WTC11 (cell line): ENCODE measurements around the gene ITGAX. TPM values are rescaled to one million over a fixed set of nuclear protein-coding genes. Genes with fewer than 3 reads are reported as not detected.

ENCODE experiments used
- ATAC-seq: fragments of 200-7000 bp; cut with Tn5 transposase; 2 replicates; pipeline ENCODE4 v1.10.0; 2021; ENCODE audit warnings: mild to moderate bottlenecking, moderate library complexity
- CTCF ChIA-PET: fragments of 300-600 bp; sonication (Branson Sonifier 250); formaldehyde crosslinking; loops from one replicate; lab custom pipeline; 2021; ENCODE audit warnings: antibody characterized with exemption; lab: Charles Lee
- POLR2A ChIA-PET: fragments of 350-600 bp; sonication (Branson Sonifier 250); formaldehyde crosslinking; loops from one replicate; lab custom pipeline; 2021; ENCODE audit warnings: antibody characterized with exemption; lab: Charles Lee
- DNase-seq: peaks from one replicate; pipeline ENCODE4 v3.0.0; 2021; ENCODE audit warnings: low spot score
- H3K27ac Mint-ChIP-seq: 2 replicates; pipeline ENCODE4 v1.8.0; 2021; ENCODE audit warnings: mixed read lengths
- H3K27me3 Mint-ChIP-seq: 2 replicates; pipeline ENCODE4 v1.8.0; 2021; ENCODE audit warnings: low read depth, mild to moderate bottlenecking, moderate library complexity, mixed read lengths
- H3K36me3 Mint-ChIP-seq: 2 replicates; pipeline ENCODE4 v1.8.0; 2021; ENCODE audit warnings: mixed read lengths
- H3K4me1 Mint-ChIP-seq: 2 replicates; pipeline ENCODE4 v1.8.0; 2022; ENCODE audit warnings: mixed read lengths
- H3K4me3 Mint-ChIP-seq: 2 replicates; pipeline ENCODE4 v1.8.0; 2021; ENCODE audit warnings: mild to moderate bottlenecking, moderate library complexity, mixed read lengths
- H3K9me3 Mint-ChIP-seq: 2 replicates; pipeline ENCODE4 v1.8.0; 2021; ENCODE audit warnings: mixed read lengths
- ATF2 ChIP-seq: sonication (generic); formaldehyde crosslinking; IDR thresholded peaks from 2 replicates; pipeline ENCODE4 v1.8.1; 2022; ENCODE audit warnings: low read depth, missing genetic modification reagents, borderline replicate concordance
- CREB1 ChIP-seq: sonication (generic); formaldehyde crosslinking; IDR thresholded peaks from 2 replicates; pipeline ENCODE4 v1.8.0; 2023; ENCODE audit warnings: mild to moderate bottlenecking, missing genetic modification reagents
- ETV6 ChIP-seq: sonication (generic); formaldehyde crosslinking; IDR thresholded peaks from 2 replicates; pipeline ENCODE4 v1.8.1; 2022; ENCODE audit warnings: mild to moderate bottlenecking, missing genetic modification reagents
- FOXJ3 ChIP-seq: sonication (generic); formaldehyde crosslinking; IDR thresholded peaks from 2 replicates; pipeline ENCODE4 v1.9.0; 2021; ENCODE audit warnings: missing genetic modification reagents, mild to moderate bottlenecking, borderline replicate concordance
- FOXP1 ChIP-seq: sonication (generic); formaldehyde crosslinking; IDR thresholded peaks from 2 replicates; pipeline ENCODE4 v1.8.0; 2022; ENCODE audit warnings: missing genetic modification reagents, mild to moderate bottlenecking, moderate library complexity, borderline replicate concordance
- JUN ChIP-seq: sonication (generic); formaldehyde crosslinking; IDR thresholded peaks from 2 replicates; pipeline ENCODE4 v1.8.0; 2023; ENCODE audit warnings: mild to moderate bottlenecking, missing genetic modification reagents
- MYBL2 ChIP-seq: sonication (generic); formaldehyde crosslinking; IDR thresholded peaks from 2 replicates; pipeline ENCODE4 v1.8.1; 2023; ENCODE audit warnings: mild to moderate bottlenecking, moderate library complexity, missing genetic modification reagents
- NFATC4 ChIP-seq: fragments of 250-450 bp; sonication (Bioruptor Pico); IDR thresholded peaks from 2 replicates; pipeline ENCODE4 v1.9.0; 2021; ENCODE audit warnings: mild to moderate bottlenecking
- OVOL2 ChIP-seq: fragments of 250-450 bp; sonication (Bioruptor Pico); IDR thresholded peaks from 2 replicates; pipeline ENCODE4 v1.9.0; 2021; ENCODE audit warnings: mild to moderate bottlenecking, borderline replicate concordance
- RELA ChIP-seq: sonication (generic); formaldehyde crosslinking; IDR thresholded peaks from 2 replicates; pipeline ENCODE4 v1.8.1; 2022; ENCODE audit warnings: missing genetic modification reagents, mild to moderate bottlenecking, borderline replicate concordance
- SMAD3 ChIP-seq: sonication (generic); formaldehyde crosslinking; IDR thresholded peaks from 2 replicates; pipeline ENCODE4 v1.8.0; 2022; ENCODE audit warnings: missing genetic modification reagents, mild to moderate bottlenecking, borderline replicate concordance
- TEAD4 ChIP-seq: sonication (generic); formaldehyde crosslinking; IDR thresholded peaks from 2 replicates; pipeline ENCODE4 v1.8.0; 2022; ENCODE audit warnings: mild to moderate bottlenecking, missing genetic modification reagents
- USF1 ChIP-seq: sonication (generic); formaldehyde crosslinking; IDR thresholded peaks from 2 replicates; pipeline ENCODE4 v1.8.0; 2022; ENCODE audit warnings: mild to moderate bottlenecking, missing genetic modification reagents
- ZBTB21 ChIP-seq: sonication (generic); formaldehyde crosslinking; IDR thresholded peaks from 2 replicates; pipeline ENCODE4 v1.8.1; 2023; ENCODE audit warnings: mild to moderate bottlenecking, missing genetic modification reagents, borderline replicate concordance
- ZNF121 ChIP-seq: sonication (generic); formaldehyde crosslinking; IDR thresholded peaks from 2 replicates; pipeline ENCODE4 v1.8.0; 2023; ENCODE audit warnings: missing genetic modification reagents
- ZNF396 ChIP-seq: fragments of 250-450 bp; sonication (Bioruptor Pico); IDR thresholded peaks from 2 replicates; pipeline ENCODE4 v1.8.0; 2021; ENCODE audit warnings: mild to moderate bottlenecking, moderate library complexity, borderline replicate concordance
- ZNF416 ChIP-seq: fragments of 250-450 bp; sonication (Bioruptor Pico); IDR thresholded peaks from 2 replicates; pipeline ENCODE4 v1.9.0; 2021; ENCODE audit warnings: mild to moderate bottlenecking, inconsistent platforms
- ZNF425 ChIP-seq: fragments of 250-450 bp; sonication (Bioruptor Pico); conservative IDR thresholded peaks from 2 replicates; pipeline ENCODE4 v1.9.0; 2021; ENCODE audit warnings: mild to moderate bottlenecking
- total RNA-seq: library from RNA; stranded (reverse); gene quantifications from 3 replicates; pipeline ENCODE4 v1.2.3, GENCODE V29; 2021
- TF ChIP-seq, protein P1 (sequence below): fragments of 250-450 bp; sonication (Bioruptor Pico); IDR thresholded peaks from 2 replicates; pipeline ENCODE4 v1.9.0; 2021; ENCODE audit warnings: mild to moderate bottlenecking
- TF ChIP-seq, protein P2 (sequence below): sonication (generic); formaldehyde crosslinking; IDR thresholded peaks from 2 replicates; pipeline ENCODE4 v1.8.1; 2022; ENCODE audit warnings: low read depth, mild to moderate bottlenecking, moderate library complexity, missing genetic modification reagents, borderline replicate concordance

Gene ITGAX
- total RNA-seq, 1 experiment from 2014 or later = 0.33 TPM

DNA sequence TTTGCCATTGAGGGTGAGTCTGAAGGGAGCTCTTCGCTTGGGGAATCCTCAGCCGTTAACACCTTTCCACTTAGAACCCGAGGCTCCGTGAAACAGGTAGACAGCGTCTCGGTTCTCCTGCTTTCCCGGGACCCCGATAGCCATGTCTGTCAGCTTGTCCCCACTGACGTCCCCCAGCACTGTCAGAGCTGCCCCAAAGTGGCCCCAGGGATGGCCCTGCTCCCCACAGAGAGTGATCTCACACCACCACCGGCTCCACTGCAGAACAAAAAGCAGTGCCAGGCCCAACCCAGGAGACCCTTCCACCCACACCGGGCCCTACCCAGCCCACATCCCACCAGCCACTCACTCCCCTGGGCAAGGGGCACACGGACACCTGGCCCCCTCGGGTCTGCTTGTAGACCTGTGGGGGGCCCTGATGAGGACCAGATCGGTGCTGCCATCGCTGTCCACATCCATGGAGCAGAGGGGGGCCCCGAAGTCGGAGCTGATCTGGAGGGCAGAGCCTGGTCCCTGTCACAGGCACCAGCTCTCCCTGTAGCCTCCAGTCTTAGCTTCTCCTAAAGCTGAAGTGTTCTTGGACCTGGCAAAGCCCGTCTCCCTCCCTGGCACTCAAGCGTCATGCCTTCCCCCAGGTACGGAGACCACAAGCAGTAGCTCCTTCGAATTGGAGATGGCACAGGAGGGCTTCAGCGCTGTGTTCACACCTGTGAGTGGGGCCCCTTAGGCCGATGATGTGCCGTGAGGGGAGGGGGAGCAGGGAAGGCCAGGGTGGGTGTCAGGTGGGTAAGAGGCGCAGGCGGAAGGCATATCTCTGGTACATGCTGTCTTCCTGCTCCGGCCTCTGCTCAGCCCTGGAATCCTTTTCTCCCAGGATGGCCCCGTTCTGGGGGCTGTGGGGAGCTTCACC is 6.5 kb downstream of the ITGAX start (continued):
- TF ChIP-seq OVOL2 (CRISPR knock-in tag) = no peak
- no peak for TF ChIP-seq SMAD3 (CRISPR knock-in tag)
- TF ChIP-seq RELA (CRISPR knock-in tag) = no peak
- TF ChIP-seq FOXP1 (CRISPR knock-in tag) = no peak
- TF ChIP-seq, protein P1, sequence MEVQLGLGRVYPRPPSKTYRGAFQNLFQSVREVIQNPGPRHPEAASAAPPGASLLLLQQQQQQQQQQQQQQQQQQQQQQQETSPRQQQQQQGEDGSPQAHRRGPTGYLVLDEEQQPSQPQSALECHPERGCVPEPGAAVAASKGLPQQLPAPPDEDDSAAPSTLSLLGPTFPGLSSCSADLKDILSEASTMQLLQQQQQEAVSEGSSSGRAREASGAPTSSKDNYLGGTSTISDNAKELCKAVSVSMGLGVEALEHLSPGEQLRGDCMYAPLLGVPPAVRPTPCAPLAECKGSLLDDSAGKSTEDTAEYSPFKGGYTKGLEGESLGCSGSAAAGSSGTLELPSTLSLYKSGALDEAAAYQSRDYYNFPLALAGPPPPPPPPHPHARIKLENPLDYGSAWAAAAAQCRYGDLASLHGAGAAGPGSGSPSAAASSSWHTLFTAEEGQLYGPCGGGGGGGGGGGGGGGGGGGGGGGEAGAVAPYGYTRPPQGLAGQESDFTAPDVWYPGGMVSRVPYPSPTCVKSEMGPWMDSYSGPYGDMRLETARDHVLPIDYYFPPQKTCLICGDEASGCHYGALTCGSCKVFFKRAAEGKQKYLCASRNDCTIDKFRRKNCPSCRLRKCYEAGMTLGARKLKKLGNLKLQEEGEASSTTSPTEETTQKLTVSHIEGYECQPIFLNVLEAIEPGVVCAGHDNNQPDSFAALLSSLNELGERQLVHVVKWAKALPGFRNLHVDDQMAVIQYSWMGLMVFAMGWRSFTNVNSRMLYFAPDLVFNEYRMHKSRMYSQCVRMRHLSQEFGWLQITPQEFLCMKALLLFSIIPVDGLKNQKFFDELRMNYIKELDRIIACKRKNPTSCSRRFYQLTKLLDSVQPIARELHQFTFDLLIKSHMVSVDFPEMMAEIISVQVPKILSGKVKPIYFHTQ (CRISPR knock-in tag) = no peak

DNA sequence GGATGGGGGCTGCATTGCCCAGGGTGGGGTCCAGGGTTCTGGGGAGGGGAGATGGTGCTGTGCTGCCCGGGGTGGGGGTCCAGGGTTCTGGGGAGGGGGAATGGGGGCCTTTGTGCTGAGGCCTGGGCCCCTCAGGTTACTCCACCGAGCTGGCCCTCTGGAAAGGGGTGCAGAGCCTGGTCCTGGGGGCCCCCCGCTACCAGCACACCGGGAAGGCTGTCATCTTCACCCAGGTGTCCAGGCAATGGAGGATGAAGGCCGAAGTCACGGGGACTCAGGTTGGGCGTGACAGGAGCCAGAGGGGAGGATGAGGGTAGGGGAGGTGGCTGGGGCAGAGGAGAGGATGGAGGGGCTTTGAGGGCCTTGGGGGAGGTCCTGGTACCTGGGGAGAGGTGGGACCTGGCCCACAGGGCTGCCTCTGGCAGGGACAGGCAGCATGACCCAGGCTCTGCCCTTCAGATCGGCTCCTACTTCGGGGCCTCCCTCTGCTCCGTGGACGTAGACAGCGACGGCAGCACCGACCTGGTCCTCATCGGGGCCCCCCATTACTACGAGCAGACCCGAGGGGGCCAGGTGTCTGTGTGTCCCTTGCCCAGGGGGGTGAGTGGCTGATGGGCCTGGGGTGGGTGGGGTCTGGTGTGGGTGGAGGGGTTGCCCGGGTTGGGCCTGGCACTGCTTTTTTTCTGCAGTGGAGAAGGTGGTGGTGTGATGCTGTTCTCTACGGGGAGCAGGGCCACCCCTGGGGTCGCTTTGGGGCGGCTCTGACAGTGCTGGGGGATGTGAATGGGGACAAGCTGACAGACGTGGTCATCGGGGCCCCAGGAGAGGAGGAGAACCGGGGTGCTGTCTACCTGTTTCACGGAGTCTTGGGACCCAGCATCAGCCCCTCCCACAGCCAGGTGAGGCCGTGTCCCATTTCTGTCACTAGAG is 7.8 kb downstream of the ITGAX start:
- POLR2A ChIA-PET = no interaction called here
- H3K4me3 Mint-ChIP-seq = no peak overlapping the region
- H3K27ac Mint-ChIP-seq = no peak overlapping the region
- CTCF ChIA-PET = no interaction called here
- peaks cover 2% of the 10 kb centered on the region for H3K9me3 Mint-ChIP-seq
- no peaks in the 10 kb centered on the region for H3K4me1 Mint-ChIP-seq
- H3K27me3 Mint-ChIP-seq = peaks cover 4% of the 10 kb centered on the region; the same call in 1 of the 2 replicates
- TF ChIP-seq ETV6 (CRISPR knock-in tag) (no peak), ZNF396 (CRISPR knock-in tag) (no peak), MYBL2 (CRISPR knock-in tag) (no peak)
- H3K36me3 Mint-ChIP-seq = no peaks in the 10 kb centered on the region
- no peak for ATAC-seq
- DNase-seq = no peak

- Mint-ChIP-seq H3K4me3 (no peak overlapping the region), H3K36me3 (no peaks in the 10 kb centered on the region), H3K27ac (no peak overlapping the region), H3K4me1 (no peaks in the 10 kb centered on the region), H3K27me3 (peaks cover 4% of the 10 kb centered on the region; the same call in 1 of the 2 replicates), H3K9me3 (peaks cover 5% of the 10 kb centered on the region)
- DNase-seq = no peak
- TF ChIP-seq NFATC4 = no peak
- TF ChIP-seq, protein P2, sequence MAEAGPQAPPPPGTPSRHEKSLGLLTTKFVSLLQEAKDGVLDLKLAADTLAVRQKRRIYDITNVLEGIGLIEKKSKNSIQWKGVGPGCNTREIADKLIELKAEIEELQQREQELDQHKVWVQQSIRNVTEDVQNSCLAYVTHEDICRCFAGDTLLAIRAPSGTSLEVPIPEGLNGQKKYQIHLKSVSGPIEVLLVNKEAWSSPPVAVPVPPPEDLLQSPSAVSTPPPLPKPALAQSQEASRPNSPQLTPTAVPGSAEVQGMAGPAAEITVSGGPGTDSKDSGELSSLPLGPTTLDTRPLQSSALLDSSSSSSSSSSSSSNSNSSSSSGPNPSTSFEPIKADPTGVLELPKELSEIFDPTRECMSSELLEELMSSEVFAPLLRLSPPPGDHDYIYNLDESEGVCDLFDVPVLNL (CRISPR knock-in tag) = no peak
- no peak for TF ChIP-seq ZNF121 (CRISPR knock-in tag)
- no peak for TF ChIP-seq ZBTB21 (CRISPR knock-in tag)
- no peak for TF ChIP-seq ZNF416 (CRISPR knock-in tag)
- TF ChIP-seq JUN (CRISPR knock-in tag) = no peak
- TF ChIP-seq FOXJ3 (CRISPR knock-in tag) = no peak
- TF ChIP-seq ZNF425 (CRISPR knock-in tag) = no peak
- TF ChIP-seq CREB1 = no peak
- TF ChIP-seq USF1 (CRISPR knock-in tag) = no peak
- TF ChIP-seq ATF2 (CRISPR knock-in tag) = no peak
- TF ChIP-seq TEAD4 (CRISPR knock-in tag) = no peak
- ChIA-PET CTCF (no interaction called here), POLR2A (no interaction called here)
- ATAC-seq = no peak
Observed at GRCh38 chr16:31363721-31364120, 8.7 kb downstream of the ITGAX start.
